Mucosa of stomach (tissue), 1 donor: Measurements from ENCODE around the gene MYO10.

Experiments used
- H3K27me3 ChIP-seq: one replicate; pipeline ENCODE4 v1.7.0; 2013; ENCODE audit warnings: mild to moderate bottlenecking, low read length; ENCODE audit not compliant: control insufficient read depth, insufficient read depth
- H3K36me3 ChIP-seq: one replicate; pipeline ENCODE4 v1.7.0; 2013; ENCODE audit warnings: low read length; ENCODE audit not compliant: control insufficient read depth, insufficient read depth
- H3K4me1 ChIP-seq: one replicate; pipeline ENCODE4 v1.7.0; 2013; ENCODE audit warnings: mild to moderate bottlenecking, low read length; ENCODE audit not compliant: control insufficient read depth, insufficient read depth
- H3K4me3 ChIP-seq: one replicate; pipeline ENCODE4 v1.7.0; 2013; ENCODE audit warnings: low read length
- H3K9ac ChIP-seq: one replicate; pipeline ENCODE4 v1.7.0; 2013; ENCODE audit warnings: mild to moderate bottlenecking, low read length, moderate library complexity
- H3K9me3 ChIP-seq: one replicate; pipeline ENCODE4 v1.7.0; 2013; ENCODE audit warnings: mild to moderate bottlenecking, low read length, moderate library complexity; ENCODE audit not compliant: control insufficient read depth
- donor health status: Pancreatic carcinoma.

The MYO10 gene

GRCh38 chr5:16862777-16863176, 73.3 kb downstream of the MYO10 start:
- no peaks in the 10 kb centered on the region for H3K36me3 ChIP-seq
- peaks cover 28% of the 10 kb centered on the region for H3K4me1 ChIP-seq
- no peak overlapping the region for H3K9ac ChIP-seq
- no peaks in the 10 kb centered on the region for H3K27me3 ChIP-seq
- H3K4me3 ChIP-seq = no peak overlapping the region
- no peaks in the 10 kb centered on the region for H3K9me3 ChIP-seq

GRCh38 chr5:16859346-16859745, 76.7 kb downstream of the MYO10 start:
- H3K4me1 ChIP-seq = peaks cover 17% of the 10 kb centered on the region
- no peak overlapping the region for H3K9ac ChIP-seq
- H3K27me3 ChIP-seq = no peaks in the 10 kb centered on the region
- H3K4me3 ChIP-seq = no peak overlapping the region
- H3K9me3 ChIP-seq = no peaks in the 10 kb centered on the region
- H3K36me3 ChIP-seq = no peaks in the 10 kb centered on the region

- Histone ChIP-seq H3K9me3 (no peaks in the 10 kb centered on the region), H3K27me3 (no peaks in the 10 kb centered on the region), H3K4me3 (no peak overlapping the region), H3K9ac (no peak overlapping the region), H3K4me1 (peaks cover 6% of the 10 kb centered on the region), H3K36me3 (no peaks in the 10 kb centered on the region)
Measured at GRCh38 chr5:16858151-16858550, 77.9 kb downstream of the MYO10 start.

- no peaks in the 10 kb centered on the region for H3K27me3 ChIP-seq
- H3K9me3 ChIP-seq = no peaks in the 10 kb centered on the region
- peaks cover under 1% of the 10 kb centered on the region for H3K4me1 ChIP-seq
- H3K4me3 ChIP-seq = no peak overlapping the region
- H3K36me3 ChIP-seq = no peaks in the 10 kb centered on the region
- H3K9ac ChIP-seq = no peak overlapping the region
Measured at GRCh38 chr5:16857635-16858034, 78.5 kb downstream of the MYO10 start.

DNA sequence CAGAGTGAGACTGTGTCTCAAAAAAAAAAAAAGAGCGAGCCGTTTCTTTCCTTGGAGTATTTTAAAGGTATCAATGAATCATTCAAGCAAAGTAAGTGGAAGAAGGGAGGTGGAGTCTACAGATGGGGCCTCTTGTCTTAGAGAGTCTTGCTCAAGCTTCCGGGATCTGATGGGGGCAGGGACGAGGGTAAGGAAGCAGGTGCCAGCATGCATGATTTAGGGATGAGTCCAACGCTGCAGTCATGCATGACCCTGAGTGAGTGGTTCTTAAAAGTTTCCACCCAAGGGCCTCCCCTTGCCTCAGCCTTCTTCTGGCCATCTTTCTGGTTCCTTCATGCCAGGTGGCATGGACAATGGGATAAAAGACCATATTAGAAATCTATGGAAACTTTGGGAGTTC, 79.6 kb downstream of the MYO10 start:
- Histone ChIP-seq H3K27me3 (no peaks in the 10 kb centered on the region), H3K36me3 (no peaks in the 10 kb centered on the region), H3K9ac (no peak overlapping the region), H3K4me3 (no peak overlapping the region), H3K4me1 (no peaks in the 10 kb centered on the region), H3K9me3 (no peaks in the 10 kb centered on the region)

- Histone ChIP-seq H3K4me1 (no peaks in the 10 kb centered on the region), H3K27me3 (no peaks in the 10 kb centered on the region), H3K36me3 (no peaks in the 10 kb centered on the region), H3K9ac (no peak overlapping the region), H3K9me3 (no peaks in the 10 kb centered on the region), H3K4me3 (no peak overlapping the region)
Measured at GRCh38 chr5:16855898-16856297, 80.2 kb downstream of the MYO10 start.

DNA sequence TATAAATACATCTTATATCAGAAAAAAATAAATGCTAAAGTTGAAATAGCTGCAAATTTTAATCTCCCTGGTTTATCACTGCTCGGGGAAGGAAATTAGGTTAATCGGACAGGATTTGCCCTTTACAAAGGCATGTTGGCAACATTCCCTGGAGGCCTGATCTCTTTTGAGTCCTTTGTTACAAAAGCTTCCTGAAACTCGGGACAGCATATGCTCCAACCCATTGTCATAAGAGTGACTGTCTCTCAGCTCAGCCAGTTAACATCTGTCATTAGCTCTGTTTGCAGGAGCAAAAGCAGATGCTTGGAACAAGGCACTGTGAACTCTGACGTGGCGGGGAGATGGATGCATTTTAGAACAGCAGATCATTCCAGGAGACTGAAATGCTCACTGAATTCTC, 80.6 kb downstream of the MYO10 start:
- Histone ChIP-seq H3K9ac (no peak overlapping the region), H3K4me1 (no peaks in the 10 kb centered on the region), H3K36me3 (no peaks in the 10 kb centered on the region), H3K4me3 (no peak overlapping the region), H3K9me3 (no peaks in the 10 kb centered on the region), H3K27me3 (no peaks in the 10 kb centered on the region)

DNA sequence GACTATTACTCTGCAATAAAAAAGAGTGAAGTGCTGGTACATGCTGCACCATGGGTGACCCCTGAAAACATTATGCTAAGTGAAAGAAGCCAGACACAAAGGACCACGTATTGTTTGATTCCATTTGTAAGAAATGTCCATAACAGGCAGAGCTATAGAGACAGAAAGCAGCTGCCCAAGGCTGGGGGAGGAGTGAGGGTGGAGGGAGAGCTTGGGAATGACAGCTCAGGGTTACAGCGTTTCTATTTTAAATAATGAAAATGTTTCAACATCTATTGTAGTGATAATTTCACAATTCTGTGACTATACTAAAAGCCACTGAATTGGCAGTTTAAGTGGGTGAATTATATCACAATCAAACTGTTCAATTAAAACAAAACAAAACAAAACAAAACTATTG, 81.7 kb downstream of the MYO10 start:
- H3K4me3 ChIP-seq = no peak overlapping the region
- H3K9ac ChIP-seq = no peak overlapping the region
- no peaks in the 10 kb centered on the region for H3K36me3 ChIP-seq
- H3K4me1 ChIP-seq = no peaks in the 10 kb centered on the region
- no peaks in the 10 kb centered on the region for H3K27me3 ChIP-seq
- H3K9me3 ChIP-seq = no peaks in the 10 kb centered on the region

- Histone ChIP-seq H3K36me3 (no peaks in the 10 kb centered on the region), H3K4me3 (no peak overlapping the region), H3K27me3 (no peaks in the 10 kb centered on the region), H3K4me1 (no peaks in the 10 kb centered on the region), H3K9me3 (no peaks in the 10 kb centered on the region), H3K9ac (no peak overlapping the region)
Measured at GRCh38 chr5:16853518-16853917, 82.6 kb downstream of the MYO10 start.

DNA sequence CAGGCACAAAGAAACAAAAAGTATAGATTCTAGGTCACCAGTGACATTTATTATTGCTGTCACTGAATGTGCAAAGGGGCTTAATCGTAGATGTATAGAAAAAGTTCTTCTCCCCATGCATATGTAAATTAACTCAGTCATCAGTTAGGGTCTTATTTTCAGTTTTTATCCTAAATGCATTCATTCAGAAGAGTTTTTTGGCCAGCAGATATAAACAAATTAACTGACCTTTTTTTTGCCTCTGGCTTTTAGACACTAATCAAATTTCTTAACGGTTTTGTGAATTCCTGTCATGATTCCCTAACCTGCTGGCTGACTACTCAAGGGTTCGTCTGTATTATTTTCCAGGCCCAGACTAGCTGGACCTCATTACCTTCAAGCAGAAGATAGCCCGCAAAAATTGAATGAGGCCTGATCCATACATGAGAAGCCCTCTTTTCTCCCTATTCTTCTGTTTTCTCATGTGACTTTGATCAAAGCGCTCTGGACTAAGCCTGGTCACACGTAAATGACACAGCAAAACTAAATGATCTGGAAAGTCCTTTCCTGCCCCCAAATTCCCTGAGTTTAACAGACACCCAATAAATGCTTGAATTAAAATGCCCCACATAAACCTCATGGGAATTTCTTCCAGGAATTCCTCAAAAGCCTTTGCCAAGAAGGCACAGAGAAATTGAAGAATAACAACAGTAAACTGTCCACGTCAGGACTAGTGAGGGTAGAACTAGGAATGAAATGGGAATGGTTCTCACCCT, 83.7 kb downstream of the MYO10 start:
- Histone ChIP-seq H3K9ac (no peak overlapping the region), H3K4me1 (no peaks in the 10 kb centered on the region), H3K9me3 (no peaks in the 10 kb centered on the region)

DNA sequence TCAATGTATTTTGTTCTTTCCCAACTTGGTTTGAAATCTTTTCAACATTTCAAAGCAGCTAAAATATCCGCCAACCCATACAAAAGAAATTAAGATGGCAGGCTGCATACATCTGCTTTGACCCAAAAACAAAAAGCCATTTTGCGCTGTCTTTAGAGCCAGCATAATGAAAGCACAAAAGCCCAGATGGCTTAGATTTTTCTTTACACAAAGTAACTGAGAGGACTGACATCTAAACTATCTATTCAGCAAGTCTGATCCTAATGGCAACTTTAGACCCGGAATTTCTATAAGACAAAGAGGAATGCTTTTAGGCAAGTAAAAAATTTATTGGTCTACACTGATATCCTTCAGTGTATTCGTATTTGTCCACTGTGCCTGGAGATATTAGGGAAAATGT, 86.3 kb downstream of the MYO10 start:
- Histone ChIP-seq H3K36me3 (no peaks in the 10 kb centered on the region), H3K9me3 (no peaks in the 10 kb centered on the region), H3K27me3 (no peaks in the 10 kb centered on the region), H3K4me3 (no peak overlapping the region), H3K4me1 (no peaks in the 10 kb centered on the region), H3K9ac (no peak overlapping the region)

More for the DNA sequence above, 83.7 kb downstream of the MYO10 start:
- no peaks in the 10 kb centered on the region for H3K27me3 ChIP-seq
- H3K36me3 ChIP-seq = no peaks in the 10 kb centered on the region
- no peak overlapping the region for H3K4me3 ChIP-seq

DNA sequence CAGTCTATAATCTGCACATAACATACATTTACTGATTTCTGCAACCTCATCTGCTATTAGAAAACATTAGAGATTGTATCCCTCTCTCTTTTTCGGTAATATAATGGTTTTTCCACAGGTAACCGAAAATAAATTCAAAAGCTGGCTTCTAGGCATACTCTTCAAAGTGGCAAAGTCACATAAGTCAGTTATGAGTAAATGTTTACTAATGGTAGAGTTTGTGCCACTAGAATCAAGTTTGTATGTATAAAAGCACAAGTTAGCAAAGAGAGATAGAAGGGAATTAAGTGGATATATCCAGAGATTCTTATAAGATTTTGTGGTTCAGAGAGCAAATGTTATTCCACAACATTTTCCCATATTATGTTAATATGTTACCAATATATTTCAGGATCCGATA, 86.9 kb downstream of the MYO10 start:
- Histone ChIP-seq H3K9me3 (no peaks in the 10 kb centered on the region), H3K4me3 (no peak overlapping the region), H3K4me1 (no peaks in the 10 kb centered on the region), H3K9ac (no peak overlapping the region), H3K27me3 (no peaks in the 10 kb centered on the region), H3K36me3 (no peaks in the 10 kb centered on the region)

DNA sequence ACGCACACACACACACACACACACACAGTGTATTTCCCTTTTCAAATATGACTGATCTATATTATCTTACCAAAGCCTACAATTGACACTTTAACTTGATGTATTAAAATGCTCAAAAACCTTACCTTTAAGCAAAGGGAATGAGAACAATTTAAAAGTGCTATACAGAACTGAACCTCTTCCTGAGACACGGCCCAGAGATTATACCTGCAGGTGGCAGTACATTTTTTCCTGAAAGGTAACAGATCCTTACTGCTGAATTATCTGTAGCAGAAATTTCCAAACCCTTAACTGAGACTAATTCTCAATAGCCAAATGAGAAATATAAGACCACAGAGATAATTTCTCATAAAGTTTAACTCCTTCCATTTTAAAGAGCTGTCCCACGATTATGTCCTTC, 91.1 kb downstream of the MYO10 start:
- Histone ChIP-seq H3K27me3 (no peaks in the 10 kb centered on the region), H3K9me3 (no peaks in the 10 kb centered on the region), H3K9ac (no peak overlapping the region), H3K36me3 (no peaks in the 10 kb centered on the region), H3K4me1 (peaks cover 7% of the 10 kb centered on the region), H3K4me3 (no peak overlapping the region)
